Neural cell (in vitro differentiated cells): ENCODE data around the gene AOAH. TPM values are rescaled to one million over a fixed set of nuclear protein-coding genes. Genes with fewer than 3 reads are reported as not detected.

Source experiments
- H2AFZ ChIP-seq: fragments of 200-600, 300-800 bp; sonication (generic), shearing (Covaris generic); 2 replicates; pipeline ENCODE4 v1.6.0; 2014; ENCODE audit warnings: low read depth, mild to moderate bottlenecking, antibody characterized with exemption, low read length, moderate library complexity
- H3F3A ChIP-seq: fragments of 200-600 bp; shearing (Covaris generic); 2 replicates; pipeline ENCODE4 v1.6.1; 2016; ENCODE audit warnings: mild to moderate bottlenecking, moderate library complexity, mixed read lengths, antibody characterized with exemption, low read length; ENCODE audit not compliant: insufficient read depth, poor library complexity, severe bottlenecking
- H3K27ac ChIP-seq: fragments of 200-600, 300-800 bp; sonication (generic), shearing (Covaris generic); 2 replicates; pipeline ENCODE4 v1.5.1; 2014; ENCODE audit warnings: mild to moderate bottlenecking, low read length, moderate library complexity
- H3K27me3 ChIP-seq: fragments of 300-800, 200-600 bp; sonication (generic), shearing (Covaris generic); 2 replicates; pipeline ENCODE4 v1.6.0; 2014; ENCODE audit warnings: mild to moderate bottlenecking, low read depth, low read length, moderate library complexity; ENCODE audit not compliant: insufficient read depth
- H3K36me3 ChIP-seq: fragments of 300-800, 200-600 bp; sonication (generic), shearing (Covaris generic); 2 replicates; pipeline ENCODE4 v1.5.1; 2014; ENCODE audit warnings: mild to moderate bottlenecking, antibody characterized with exemption, low read length, moderate library complexity; ENCODE audit not compliant: insufficient read depth
- H3K4me2 ChIP-seq: fragments of 300-800, 200-600 bp; sonication (generic), shearing (Covaris generic); 2 replicates; pipeline ENCODE4 v1.6.0; 2014; ENCODE audit warnings: mild to moderate bottlenecking, low read length
- H3K4me3 ChIP-seq: fragments of 300-800, 200-600 bp; sonication (generic), shearing (Covaris generic); 2 replicates; pipeline ENCODE4 v1.5.1; 2014; ENCODE audit warnings: mild to moderate bottlenecking, low read length, moderate library complexity
- H3K79me2 ChIP-seq: fragments of 200-600 bp; shearing (Covaris generic); replicated peaks from 2 replicates; pipeline ENCODE4 v1.6.0; 2014; ENCODE audit warnings: mild to moderate bottlenecking, low read length, moderate library complexity; ENCODE audit not compliant: insufficient read depth
- H3K9ac ChIP-seq: fragments of 300-800, 200-600 bp; sonication (generic), shearing (Covaris generic); 2 replicates; pipeline ENCODE4 v1.6.1; 2016; ENCODE audit warnings: mild to moderate bottlenecking, low read length, mixed read lengths
- H3K9me2 ChIP-seq: fragments of 200-600 bp; shearing (Covaris generic); 2 replicates; pipeline ENCODE4 v1.6.1; 2016; ENCODE audit warnings: mild to moderate bottlenecking, low read length, mixed read lengths; ENCODE audit not compliant: insufficient read depth
- H3K9me3 ChIP-seq: fragments of 200-600, 300-800 bp; sonication (generic), shearing (Covaris generic); 2 replicates; pipeline ENCODE4 v1.6.1; 2016; ENCODE audit warnings: mild to moderate bottlenecking, mixed run types, low read length, moderate library complexity, mixed read lengths
- H4K20me1 ChIP-seq: fragments of 200-600 bp; shearing (Covaris generic); 2 replicates; pipeline ENCODE4 v1.6.1; 2016; ENCODE audit warnings: mild to moderate bottlenecking, mixed run types; ENCODE audit not compliant: insufficient read depth
- CTCF ChIP-seq: fragments of 450-650 bp; IDR thresholded peaks from 2 replicates; pipeline ENCODE4 v1.5.1; 2014; ENCODE audit warnings: antibody characterized with exemption, mild to moderate bottlenecking, moderate library complexity; ENCODE audit not compliant: poor library complexity, severe bottlenecking
- EP300 ChIP-seq: fragments of 450-650 bp; conservative IDR thresholded peaks from 2 replicates; pipeline ENCODE4 v1.6.1; 2014; ENCODE audit warnings: antibody characterized with exemption, mild to moderate bottlenecking, moderate library complexity; ENCODE audit not compliant: poor library complexity, severe bottlenecking
- EZH2 ChIP-seq: fragments of 200-600, 300-800 bp; shearing (Covaris generic), sonication (generic); IDR thresholded peaks from 2 replicates; pipeline ENCODE4 v1.6.1; 2014; ENCODE audit warnings: antibody characterized with exemption, low read length, borderline replicate concordance, mild to moderate bottlenecking; ENCODE audit not compliant: insufficient read depth, poor library complexity, severe bottlenecking
- MXI1 ChIP-seq: fragments of 450-650 bp; conservative IDR thresholded peaks from 2 replicates; pipeline ENCODE4 v1.6.1; 2014; ENCODE audit warnings: antibody characterized with exemption, mild to moderate bottlenecking; ENCODE audit not compliant: poor library complexity, severe bottlenecking
- POLR2AphosphoS5 ChIP-seq: IDR thresholded peaks from 2 replicates; pipeline ENCODE4 v1.6.1; 2012
- RAD21 ChIP-seq: fragments of 450-650 bp; conservative IDR thresholded peaks from 2 replicates; pipeline ENCODE4 v1.6.1; 2014; ENCODE audit warnings: antibody characterized with exemption, mild to moderate bottlenecking, moderate library complexity
- REST ChIP-seq: IDR thresholded peaks from 2 replicates; pipeline ENCODE4 v1.6.1; 2012; ENCODE audit warnings: borderline replicate concordance
- SMC3 ChIP-seq: fragments of 450-650 bp; conservative IDR thresholded peaks from 2 replicates; pipeline ENCODE4 v1.6.1; 2014; ENCODE audit warnings: antibody characterized with exemption, mild to moderate bottlenecking, moderate library complexity; ENCODE audit not compliant: poor library complexity
- TAF1 ChIP-seq: IDR thresholded peaks from 2 replicates; pipeline ENCODE4 v1.6.1; 2012; ENCODE audit warnings: low read depth
- polyA plus RNA-seq: library from polyadenylated mRNA; depleted of rRNA; stranded (reverse); fragments of >200 nt; gene quantifications from 2 replicates; pipeline ENCODE4 v1.2.3, GENCODE V29; 2014

AOAH gene
- polyA plus RNA-seq, 1 donor from 2014 or later: 4.3 TPM

- no peak overlapping the region for H3K4me3 ChIP-seq
- no peaks in the 10 kb centered on the region for H3F3A ChIP-seq
- no peak overlapping the region for H3K4me2 ChIP-seq
- no peaks in the 10 kb centered on the region for H4K20me1 ChIP-seq
- H2AFZ ChIP-seq: no peak overlapping the region
- no peak overlapping the region for H3K9ac ChIP-seq
- no peaks in the 10 kb centered on the region for H3K9me3 ChIP-seq
- H3K9me2 ChIP-seq: no peaks in the 10 kb centered on the region
- no peaks in the 10 kb centered on the region for H3K27me3 ChIP-seq
- no peak overlapping the region for H3K27ac ChIP-seq
- no peaks in the 10 kb centered on the region for H3K36me3 ChIP-seq
- H3K79me2 ChIP-seq: no peaks in the 10 kb centered on the region
- TF ChIP-seq TAF1: no peak
- no peak for TF ChIP-seq POLR2AphosphoS5
- no peak for TF ChIP-seq EP300
- no peak for TF ChIP-seq REST
- no peak for TF ChIP-seq MXI1
- no peak for TF ChIP-seq SMC3
- TF ChIP-seq EZH2: no peak
- no peak for TF ChIP-seq RAD21
- no peak for TF ChIP-seq CTCF
These were observed 196.8 kb downstream of the AOAH start for GRCh38 chr7:36527549-36527913.

GRCh38 chr7:36526863-36527548, 197.3 kb downstream of the AOAH start:
- Histone ChIP-seq H3K9me3 (no peaks in the 10 kb centered on the region), H3K9ac (no peak overlapping the region), H3K4me3 (no peak overlapping the region), H3K4me2 (no peak overlapping the region), H3K79me2 (no peaks in the 10 kb centered on the region), H3F3A (peaks cover under 1% of the 10 kb centered on the region), H3K36me3 (no peaks in the 10 kb centered on the region), H3K27ac (no peak overlapping the region), H4K20me1 (no peaks in the 10 kb centered on the region), H3K27me3 (no peaks in the 10 kb centered on the region), H3K9me2 (no peaks in the 10 kb centered on the region), H2AFZ (no peak overlapping the region)
- TF ChIP-seq TAF1: no peak
- TF ChIP-seq EZH2: no peak
- peak; percentile 57 for TF ChIP-seq EP300
